ENCODE results near the gene SLC7A11.

- TF ChIP-seq CTCF (IDR thresholded peaks at IDR 0.05) (no peak), POLR2A (IDR thresholded peaks at IDR 0.05) (no peak)
Measured at GRCh38 chr4:138248058-138248457, 5.9 kb upstream of the SLC7A11 start.
